Measurements from ENCODE around the gene RFPL4AL1. TPM values are rescaled to one million over a fixed set of nuclear protein-coding genes. Genes with fewer than 3 reads are reported as not detected.
"Not testable (repeated sequence)": the region's sequence is repeated elsewhere in the genome, so short reads cannot be mapped to it uniquely, and the experiment has no call there.

The RFPL4AL1 gene
- total RNA-seq: not detected

GRCh38 chr19:55768818-55769217, at the start of gene RFPL4AL1:
Gene RFPL4AL1, plus strand, starts transcription at chr19:55769118. Its CDS starts 2,687 bp downstream, at chr19:55771805.
- not testable (repeated sequence) for DNase-seq (ENCODE audit: low spot score)

DNA sequence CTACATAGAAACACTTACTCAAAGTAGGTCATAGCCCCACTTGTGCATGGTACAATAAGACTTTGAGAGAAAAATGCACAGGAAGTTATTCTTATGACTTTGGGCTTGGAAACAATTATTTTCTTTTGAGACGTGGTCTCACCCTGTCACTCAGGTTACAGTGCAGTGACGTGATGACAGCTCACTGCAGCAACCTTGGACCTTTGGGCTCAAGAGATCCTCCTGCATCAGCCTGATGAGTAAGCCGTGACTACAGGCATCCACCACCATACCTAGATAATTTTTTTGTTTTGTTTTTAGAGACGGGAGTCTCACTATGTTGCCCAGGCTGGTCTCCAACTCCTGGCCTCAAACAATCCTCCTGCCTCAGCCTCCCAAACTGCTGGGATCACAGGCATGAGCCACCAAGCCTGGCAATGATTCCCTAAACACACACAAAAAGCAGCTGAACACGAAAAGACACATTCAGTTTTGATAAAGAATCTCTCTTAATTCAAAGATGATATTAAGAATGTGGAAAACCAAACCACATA, 48.6 kb upstream of the RFPL4AL1 start:
- DNase-seq (ENCODE audit: low spot score): no peak

DNA sequence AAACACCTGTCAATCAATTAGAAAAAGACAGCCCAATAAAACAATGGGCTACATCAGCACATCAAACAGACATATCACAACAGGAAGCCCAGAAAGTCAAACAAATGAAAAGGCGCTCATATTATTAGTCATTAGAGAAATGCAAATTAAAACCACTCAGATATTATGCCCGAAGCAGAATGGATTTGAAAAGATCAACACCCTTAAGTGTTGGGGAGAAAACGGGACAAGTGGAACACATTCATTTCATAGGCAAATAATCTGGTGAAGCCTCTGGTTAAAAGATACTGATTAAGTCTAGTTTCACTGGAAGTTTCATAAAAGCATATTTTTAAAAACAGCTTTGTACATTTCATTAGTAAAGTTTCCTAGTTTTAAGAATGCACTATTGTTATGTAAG, 48.1 kb upstream of the RFPL4AL1 start:
- DNase-seq (ENCODE audit: low spot score): no peak

- DNase-seq (ENCODE audit: low spot score): no peak
Measured at GRCh38 chr19:55723491-55723890, 45.4 kb upstream of the RFPL4AL1 start.

DNA sequence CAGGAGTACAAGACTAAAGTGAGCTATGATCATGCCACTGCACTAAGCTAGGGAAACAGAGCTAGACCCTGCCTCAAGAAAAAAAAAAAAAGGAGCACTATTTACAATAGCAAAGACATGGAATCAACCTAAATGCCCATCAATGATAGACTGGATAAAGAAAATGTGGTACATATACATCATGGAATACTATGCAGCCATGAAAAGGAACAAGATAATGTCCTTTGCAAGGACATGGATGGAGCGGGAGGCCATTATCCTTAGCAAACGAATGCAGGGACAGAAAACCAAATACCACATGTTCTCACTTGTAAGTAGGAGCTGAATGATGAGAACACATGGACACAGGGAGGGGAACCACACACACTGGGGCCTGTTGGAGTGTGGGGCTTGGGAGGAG, 38.5 kb upstream of the RFPL4AL1 start:
- DNase-seq (ENCODE audit: low spot score): not testable (repeated sequence)

DNA sequence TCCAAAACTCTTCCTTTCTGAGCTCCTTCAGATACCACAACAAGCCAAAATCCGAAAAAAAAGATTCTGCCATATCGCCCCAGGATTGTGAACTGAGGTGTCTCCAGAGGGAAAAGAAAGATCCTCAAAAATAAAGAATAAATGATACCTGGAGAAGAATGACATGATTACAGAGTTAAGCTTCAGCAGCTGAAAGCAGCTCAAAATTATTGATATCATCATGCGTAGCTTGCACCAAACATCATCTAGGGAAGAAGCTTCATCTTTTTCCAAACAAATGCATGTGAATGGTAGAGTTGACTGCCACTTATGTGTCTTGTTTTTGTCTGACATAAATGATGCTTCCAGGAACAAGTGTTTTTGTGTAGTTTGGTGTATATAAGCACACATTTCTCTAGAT, 30.6 kb upstream of the RFPL4AL1 start, which contains the start of gene NLRP9:
NLRP9 (minus strand) TSS at position 101 of the 400 bp plus-strand sequence; CDS start at position 73, 28 bp downstream.
- no peak for DNase-seq (ENCODE audit: low spot score)

DNA sequence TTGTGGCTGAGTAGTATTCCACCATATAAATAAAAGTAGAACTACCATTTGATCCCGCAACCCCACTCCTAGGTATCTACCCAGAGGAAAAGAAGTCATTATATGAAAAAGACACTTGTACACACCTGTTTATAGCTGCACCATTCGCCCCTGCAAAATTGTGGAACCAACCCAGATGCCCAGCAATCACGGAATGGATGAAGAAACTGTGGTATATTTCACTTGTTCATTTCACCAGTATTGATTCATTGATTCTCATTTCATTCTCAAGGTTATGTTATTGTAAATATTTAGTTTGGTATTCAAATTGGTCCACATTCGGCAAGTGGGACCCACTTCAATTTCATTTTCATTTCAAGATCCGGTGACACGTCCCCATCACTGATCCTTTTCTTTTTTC, 18.2 kb upstream of the RFPL4AL1 start:
- DNase-seq (ENCODE audit: low spot score): no peak

DNA sequence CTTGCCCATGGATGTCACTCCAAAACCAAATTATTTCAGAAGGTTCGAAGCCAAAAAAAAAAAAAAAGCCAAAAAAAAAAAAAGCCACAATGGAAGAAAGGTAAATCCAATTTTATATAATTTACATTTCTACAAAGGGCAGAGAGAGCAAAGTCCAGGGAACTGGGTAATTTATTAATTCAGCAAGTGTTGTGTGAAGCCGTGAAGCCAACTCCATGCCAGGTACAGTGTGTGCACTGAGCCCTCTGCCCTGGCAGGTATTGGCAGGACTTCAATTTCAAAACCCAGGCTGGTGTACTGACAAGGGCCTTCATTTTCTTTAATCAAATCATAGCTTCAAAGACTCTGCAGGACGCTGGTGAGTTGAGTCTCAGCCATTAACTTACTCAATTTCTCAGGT, 15.5 kb upstream of the RFPL4AL1 start:
- DNase-seq (ENCODE audit: low spot score): no peak

DNA sequence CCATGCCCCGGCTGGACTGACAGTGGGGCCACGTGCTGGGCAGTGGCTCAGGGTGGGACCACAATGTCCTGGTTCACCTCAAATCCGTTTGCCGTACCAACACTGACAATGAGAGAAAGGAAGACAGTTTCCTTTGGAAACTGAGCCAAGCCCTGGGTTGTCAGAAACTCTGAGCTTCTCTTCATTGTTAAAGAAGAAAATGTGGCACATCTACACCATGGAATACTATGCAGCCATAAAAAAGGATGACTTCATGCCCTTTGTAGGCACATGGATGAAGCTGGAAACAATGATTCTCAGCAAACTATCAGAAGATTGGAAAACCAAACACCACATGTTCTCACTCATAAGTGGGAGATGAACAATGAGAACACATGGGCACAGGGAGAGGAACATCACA, 12.1 kb upstream of the RFPL4AL1 start:
- DNase-seq (ENCODE audit: low spot score): not testable (repeated sequence)

GRCh38 chr19:55758797-55759196, 10.1 kb upstream of the RFPL4AL1 start, which contains the start of gene RFPL4A:
Gene RFPL4A, plus strand, starts transcription at chr19:55759097. Its CDS starts 2,704 bp downstream, at chr19:55761801.
- DNase-seq (ENCODE audit: low spot score): not testable (repeated sequence)

DNA sequence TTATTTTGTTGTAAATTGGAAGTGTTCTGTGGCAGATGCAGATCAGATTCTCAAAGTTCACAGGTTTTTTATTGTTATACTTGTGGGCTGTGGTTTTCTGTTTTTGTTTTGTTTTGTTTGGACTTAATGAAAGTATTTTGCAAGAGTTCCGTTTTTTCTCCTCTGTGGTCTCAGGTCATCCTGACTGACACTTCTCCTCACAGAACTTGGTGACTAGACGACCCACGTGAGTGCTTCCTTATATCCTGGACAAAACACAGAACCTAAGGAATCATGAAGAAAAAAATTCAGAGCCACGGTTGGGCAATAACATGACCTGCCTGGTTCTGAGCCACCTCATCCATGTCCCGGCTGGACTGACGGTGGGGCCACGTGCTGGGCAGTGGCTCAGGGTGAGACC, 2.5 kb upstream of the RFPL4AL1 start:
- DNase-seq (ENCODE audit: low spot score): no peak

DNA sequence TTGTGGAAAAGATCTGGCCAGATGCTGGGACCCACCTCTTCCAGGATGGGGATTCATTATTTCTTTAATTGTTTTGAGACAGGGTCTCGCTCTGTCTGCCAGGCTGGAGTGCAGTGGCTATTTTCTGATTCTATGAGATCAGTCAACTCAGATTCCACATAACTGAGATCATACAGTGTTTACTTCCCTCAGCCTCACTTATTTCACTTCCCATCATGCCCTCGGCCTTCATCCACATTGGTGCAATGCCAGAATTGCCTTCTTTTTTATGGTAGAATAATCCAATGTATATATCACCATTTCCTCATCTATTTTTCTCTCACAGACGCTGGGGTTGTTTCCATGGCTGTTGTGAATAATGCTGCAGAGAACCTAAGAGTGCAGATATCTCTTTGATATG, 714 bp downstream of the RFPL4AL1 start:
- not testable (repeated sequence) for DNase-seq (ENCODE audit: low spot score)

- no peak for DNase-seq (ENCODE audit: low spot score)
Measured at GRCh38 chr19:55777528-55777927, 8.6 kb downstream of the RFPL4AL1 start.

GRCh38 chr19:55778331-55778730, 9.4 kb downstream of the RFPL4AL1 start:
- no peak for DNase-seq (ENCODE audit: low spot score)

DNA sequence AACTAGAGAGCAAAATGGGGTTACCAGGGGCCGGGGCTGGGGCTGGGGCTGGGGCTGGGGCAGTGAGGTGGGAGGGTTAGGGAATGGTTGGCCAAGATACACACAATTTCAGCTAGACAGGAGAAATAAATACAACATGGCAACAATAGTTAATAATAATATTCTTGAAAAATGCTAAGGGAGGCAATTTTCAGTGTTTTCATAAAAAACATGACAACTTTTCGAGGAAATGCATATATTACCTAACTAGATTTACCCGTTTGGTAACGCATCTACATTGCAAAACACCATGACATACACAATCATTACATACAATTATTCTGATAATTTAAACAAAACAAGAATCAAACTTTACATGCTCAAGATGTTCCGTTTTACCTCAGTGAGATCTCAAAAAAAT, 12.2 kb downstream of the RFPL4AL1 start:
- DNase-seq (ENCODE audit: low spot score): no peak

DNA sequence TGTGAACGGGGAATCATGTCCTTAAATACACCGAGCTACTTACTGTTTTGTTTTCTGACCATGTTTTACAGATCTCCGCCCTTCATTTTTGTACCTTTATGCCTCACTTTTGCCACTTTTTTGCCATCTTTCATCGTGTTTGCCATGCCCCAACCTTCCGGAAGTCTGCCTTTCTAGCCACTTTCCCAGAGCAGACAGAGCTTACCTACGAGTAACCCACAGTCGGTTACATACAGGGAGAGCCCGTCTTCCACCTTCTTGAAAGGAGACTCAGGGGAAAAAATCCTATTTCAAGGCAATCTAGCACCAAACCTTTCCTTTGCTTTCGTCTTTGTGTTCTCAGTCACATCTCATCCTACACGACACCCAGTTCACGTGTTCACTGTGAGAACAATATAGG, 26.1 kb downstream of the RFPL4AL1 start:
- no peak for DNase-seq (ENCODE audit: low spot score)

- DNase-seq (ENCODE audit: low spot score): no peak
Measured at GRCh38 chr19:55801416-55801815, 32.5 kb downstream of the RFPL4AL1 start.

- no peak for DNase-seq (ENCODE audit: low spot score)
Measured at GRCh38 chr19:55802281-55802680, 33.4 kb downstream of the RFPL4AL1 start.

DNA sequence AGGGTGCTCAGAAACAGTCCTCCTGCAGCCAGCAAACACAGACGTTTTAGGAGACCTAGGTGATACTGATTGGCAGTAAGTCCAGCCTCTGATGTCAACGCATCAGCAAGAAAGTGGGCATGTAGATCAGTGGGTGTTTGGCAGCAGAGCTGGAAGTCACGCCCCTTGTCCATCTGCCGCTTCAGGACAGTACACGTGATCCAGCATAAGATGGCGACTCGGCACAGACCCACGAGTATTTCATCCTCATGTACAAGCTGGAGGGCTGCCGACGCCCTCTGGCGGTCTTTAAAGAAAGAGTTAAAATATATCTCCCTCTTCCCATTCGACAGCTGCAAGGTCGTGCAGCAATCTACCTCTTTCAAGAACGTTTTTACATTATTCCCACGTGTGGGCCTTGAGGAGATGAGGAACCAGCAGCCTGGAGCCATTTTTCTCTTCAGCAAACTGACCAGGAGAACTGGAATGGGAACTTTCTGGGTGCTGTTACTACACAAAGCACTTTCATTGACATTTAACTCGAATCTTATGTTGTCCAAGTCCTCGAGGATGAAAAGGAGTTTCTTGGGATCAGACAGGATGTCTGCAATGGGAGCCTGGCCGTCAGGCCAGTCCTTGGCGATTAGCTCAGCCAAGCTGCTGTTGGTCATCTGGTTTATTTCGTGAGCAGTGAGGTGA, 40.6 kb downstream of the RFPL4AL1 start:
- no peak for DNase-seq (ENCODE audit: low spot score)

DNA sequence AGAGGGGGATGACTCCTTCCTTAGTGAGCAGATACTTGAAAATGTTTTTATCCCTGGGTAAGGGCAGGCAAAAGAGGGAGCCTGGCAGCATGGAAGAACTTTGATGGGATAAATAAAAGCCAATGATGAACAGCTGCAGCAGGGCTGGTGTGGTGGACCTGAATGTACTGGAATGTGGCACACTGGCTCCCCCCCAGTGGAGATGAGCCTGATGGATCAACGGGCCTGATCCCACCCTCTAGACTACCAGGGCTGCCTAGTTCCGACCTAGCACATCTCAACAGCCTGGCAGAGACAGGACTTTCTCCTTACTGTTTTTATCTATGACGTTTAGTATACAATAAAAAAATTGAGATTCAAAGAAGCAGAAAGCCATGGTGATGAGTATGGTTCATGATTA, 42.4 kb downstream of the RFPL4AL1 start:
- no peak for DNase-seq (ENCODE audit: low spot score)

- no peak for DNase-seq (ENCODE audit: low spot score)
Measured at GRCh38 chr19:55812449-55812848, 43.5 kb downstream of the RFPL4AL1 start.

DNA sequence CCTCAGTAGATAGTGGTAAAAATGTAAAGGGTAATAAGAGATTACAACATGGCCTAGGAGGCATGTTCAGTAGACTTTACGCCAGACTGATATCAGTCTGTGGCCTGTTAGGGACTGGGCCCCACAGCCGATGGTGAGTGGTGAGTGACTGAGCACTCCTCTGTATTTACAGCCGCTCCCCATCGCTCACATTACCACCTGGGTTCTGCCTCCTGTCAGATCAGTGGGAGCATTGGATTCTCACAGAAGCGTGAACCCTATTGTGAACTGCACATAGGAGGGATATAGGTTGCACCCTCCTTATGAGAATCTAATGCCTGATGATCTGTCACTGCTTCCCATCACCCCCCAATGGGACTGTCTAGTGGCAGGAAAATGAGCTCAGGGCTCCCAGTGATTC, 45.0 kb downstream of the RFPL4AL1 start:
- no peak for DNase-seq (ENCODE audit: low spot score)

- DNase-seq (ENCODE audit: low spot score): no peak
Measured at GRCh38 chr19:55820037-55820436, 51.1 kb downstream of the RFPL4AL1 start.

Data from ureter (tissue), 1 donor.